Measurements from ENCODE around the gene INTS11.

Gene INTS11

GRCh38 chr1:1299686-1300351 lies 24.6 kb downstream of the INTS11 start:
- DNase-seq (ENCODE audit: low spot score) = no peak

GRCh38 chr1:1298861-1299685 lies 25.4 kb downstream of the INTS11 start:
- no peak for DNase-seq (ENCODE audit: low spot score)

- DNase-seq (ENCODE audit: low spot score) = no peak
Measured at GRCh38 chr1:1297802-1298424, 26.5 kb downstream of the INTS11 start.

GRCh38 chr1:1296070-1297061 lies 28.1 kb downstream of the INTS11 start:
- no peak for DNase-seq (ENCODE audit: low spot score)

- no peak for DNase-seq (ENCODE audit: low spot score)
Measured at GRCh38 chr1:1295154-1295923, 29.1 kb downstream of the INTS11 start.

- no peak for DNase-seq (ENCODE audit: low spot score)
Measured at GRCh38 chr1:1294250-1294890, 30.1 kb downstream of the INTS11 start.

- DNase-seq (ENCODE audit: low spot score) = no peak
Measured at GRCh38 chr1:1293263-1294249, 30.9 kb downstream of the INTS11 start.

GRCh38 chr1:1292851-1293250 lies 31.6 kb downstream of the INTS11 start:
- no peak for DNase-seq (ENCODE audit: low spot score)

GRCh38 chr1:1292442-1292779 lies 32.0 kb downstream of the INTS11 start:
- no peak for DNase-seq (ENCODE audit: low spot score)

GRCh38 chr1:1291548-1292441 lies 32.7 kb downstream of the INTS11 start:
- no peak for DNase-seq (ENCODE audit: low spot score)

- DNase-seq (ENCODE audit: low spot score) = no peak
Measured at GRCh38 chr1:1291023-1291528, 33.4 kb downstream of the INTS11 start.

- no peak for DNase-seq (ENCODE audit: low spot score)
Measured at GRCh38 chr1:1290238-1290731, 34.2 kb downstream of the INTS11 start.

GRCh38 chr1:1287288-1288110 lies 37.0 kb downstream of the INTS11 start:
- no peak for DNase-seq (ENCODE audit: low spot score)

- no peak for DNase-seq (ENCODE audit: low spot score)
Measured at GRCh38 chr1:1286313-1287261, 37.9 kb downstream of the INTS11 start.

- DNase-seq (ENCODE audit: low spot score) = no peak
Measured at GRCh38 chr1:1285611-1286311, 38.7 kb downstream of the INTS11 start.

Measured in activated CD4-positive, alpha-beta T cell treated with anti-CD3 and anti-CD28 coated beads, Interleukin-2, Interleukin-4, amounts not matched to agents 100 ng/mL and 50 ng/mL, durations not matched to agents 16 hours and 8 hours (primary cell).